GM19351 (cell line): ENCODE measurements around the gene ZNF383.
"Not testable (repeated sequence)": the region's sequence is repeated elsewhere in the genome, so short reads cannot be mapped to it uniquely, and the experiment has no call there.

Source experiments
- ATAC-seq: cut with Tn5 transposase; IDR thresholded peaks from one replicate; pipeline ENCODE4 v1.9.1; 2021; ENCODE audit warnings: mild to moderate bottlenecking, moderate library complexity; ENCODE audit not compliant: unreplicated experiment

The ZNF383 gene

DNA sequence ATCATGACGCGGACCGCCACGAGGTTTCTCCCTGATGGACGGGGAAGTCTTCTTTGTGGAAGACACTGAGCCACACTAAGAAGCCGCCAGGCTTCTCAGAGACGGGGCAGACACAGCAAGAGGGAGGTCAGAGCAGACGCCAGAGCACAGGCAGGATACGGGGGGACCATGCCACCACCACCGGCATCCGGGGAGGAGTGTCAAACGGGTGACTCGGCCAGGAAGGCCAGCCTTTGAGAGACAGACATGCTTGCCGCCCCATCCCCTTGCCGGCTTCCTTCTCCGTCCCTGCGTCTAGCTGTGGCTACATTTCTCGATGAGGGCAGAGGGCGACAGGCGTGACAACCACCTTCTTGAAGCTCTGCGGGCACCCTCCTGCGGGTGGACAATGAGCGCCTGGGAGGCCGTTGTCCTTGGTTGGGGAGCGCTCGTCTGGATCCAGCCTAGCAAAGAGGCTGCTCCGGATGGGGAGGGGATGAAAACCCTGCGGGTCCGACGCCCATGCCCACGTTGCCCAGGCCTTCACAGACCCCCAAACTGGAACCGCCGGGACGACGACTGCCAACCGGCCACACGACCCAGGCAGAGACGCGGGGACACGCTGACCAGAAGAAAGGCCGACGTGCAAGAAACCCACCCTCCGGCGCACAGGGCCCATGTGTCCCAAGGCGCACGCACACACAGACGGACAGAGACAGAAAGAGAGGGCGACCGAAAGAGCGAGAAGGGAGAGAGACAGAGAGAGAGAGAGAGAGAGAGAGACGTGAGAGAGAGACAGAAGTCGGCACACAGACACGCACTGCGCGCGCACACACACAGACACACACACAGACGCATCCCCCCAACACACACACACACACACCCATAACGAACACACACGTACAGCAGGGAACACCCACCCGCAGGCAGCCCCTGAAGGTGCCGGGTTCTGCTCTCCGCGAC lies 75.3 kb downstream of the ZNF383 start:
- not testable (repeated sequence) for ATAC-seq

DNA sequence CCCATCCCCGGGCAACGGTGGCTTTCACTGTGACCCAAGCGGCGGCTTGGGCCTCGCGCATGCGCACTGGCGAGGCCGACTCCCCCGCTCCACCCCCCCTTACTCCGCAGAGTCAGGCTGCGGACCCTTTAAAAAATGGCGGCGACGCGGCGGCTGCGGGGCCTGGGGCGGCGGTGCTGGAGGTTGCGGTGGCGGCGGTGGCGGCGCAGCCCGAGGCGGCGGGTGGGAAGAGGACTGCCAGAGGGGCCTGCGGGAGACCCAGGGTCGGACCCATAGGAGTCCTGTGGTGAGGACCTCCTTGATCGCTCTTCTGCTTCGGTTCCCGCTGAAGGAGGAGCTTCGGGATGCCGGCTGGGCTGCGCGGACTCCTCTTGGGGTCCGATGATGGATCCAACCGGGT lies 76.2 kb downstream of the ZNF383 start:
- not testable (repeated sequence) for ATAC-seq
